ENCODE measurements around the gene PRDX6. TPM values are rescaled to one million over a fixed set of nuclear protein-coding genes. Genes with fewer than 3 reads are reported as not detected.

Gene PRDX6
- total RNA-seq, 1 donor from 2014 or later, result 155 TPM

GRCh38 chr1:173444757-173445156 lies 32.4 kb upstream of the PRDX6 start:
- Mint-ChIP-seq H3K4me3 (ENCODE audit: unreplicated experiment) (no peak overlapping the region), H3K36me3 (ENCODE audit: low read depth) (peaks cover 13% of the 10 kb centered on the region), H3K27me3 (ENCODE audit: low read depth) (no peaks in the 10 kb centered on the region), H3K27ac (ENCODE audit: unreplicated experiment) (no peak overlapping the region), H3K4me1 (ENCODE audit: low read depth) (peaks cover 7% of the 10 kb centered on the region), H3K9me3 (ENCODE audit: low read depth) (peaks cover 13% of the 10 kb centered on the region)
- DNase-seq (ENCODE audit: low spot score), result no peak
- TF ChIP-seq CTCF (IDR thresholded peaks at IDR 0.05), result no peak

- peaks cover 13% of the 10 kb centered on the region for H3K36me3 Mint-ChIP-seq (ENCODE audit: low read depth)
- no peak for DNase-seq (ENCODE audit: low spot score)
- H3K27ac Mint-ChIP-seq (ENCODE audit: unreplicated experiment), result no peak overlapping the region
- peaks cover 13% of the 10 kb centered on the region for H3K9me3 Mint-ChIP-seq (ENCODE audit: low read depth)
- H3K4me3 Mint-ChIP-seq (ENCODE audit: unreplicated experiment), result no peak overlapping the region
- peaks cover 7% of the 10 kb centered on the region for H3K4me1 Mint-ChIP-seq (ENCODE audit: low read depth)
- no peaks in the 10 kb centered on the region for H3K27me3 Mint-ChIP-seq (ENCODE audit: low read depth)
- no peak for TF ChIP-seq CTCF (IDR thresholded peaks at IDR 0.05)
Observed at GRCh38 chr1:173445164-173445563, 32.0 kb upstream of the PRDX6 start.

GRCh38 chr1:173445656-173446055 lies 31.5 kb upstream of the PRDX6 start:
- Mint-ChIP-seq H3K27ac (ENCODE audit: unreplicated experiment) (no peak overlapping the region), H3K9me3 (ENCODE audit: low read depth) (peaks cover 13% of the 10 kb centered on the region), H3K36me3 (ENCODE audit: low read depth) (peaks cover 13% of the 10 kb centered on the region), H3K4me3 (ENCODE audit: unreplicated experiment) (no peak overlapping the region), H3K4me1 (ENCODE audit: low read depth) (peaks cover 7% of the 10 kb centered on the region), H3K27me3 (ENCODE audit: low read depth) (no peaks in the 10 kb centered on the region)
- DNase-seq (ENCODE audit: low spot score), result no peak
- no peak for TF ChIP-seq CTCF (IDR thresholded peaks at IDR 0.05)

- TF ChIP-seq CTCF (IDR thresholded peaks at IDR 0.05), result no peak
- Mint-ChIP-seq H3K27me3 (ENCODE audit: low read depth) (no peaks in the 10 kb centered on the region), H3K4me3 (ENCODE audit: unreplicated experiment) (no peak overlapping the region), H3K9me3 (ENCODE audit: low read depth) (peaks cover 13% of the 10 kb centered on the region), H3K27ac (ENCODE audit: unreplicated experiment) (no peak overlapping the region), H3K4me1 (ENCODE audit: low read depth) (peaks cover 7% of the 10 kb centered on the region), H3K36me3 (ENCODE audit: low read depth) (peaks cover 13% of the 10 kb centered on the region)
- no peak for DNase-seq (ENCODE audit: low spot score)
Observed at GRCh38 chr1:173447224-173447623, 29.9 kb upstream of the PRDX6 start.

- Mint-ChIP-seq H3K27ac (ENCODE audit: unreplicated experiment) (no peak overlapping the region), H3K27me3 (ENCODE audit: low read depth) (no peaks in the 10 kb centered on the region), H3K9me3 (ENCODE audit: low read depth) (peaks cover 13% of the 10 kb centered on the region), H3K36me3 (ENCODE audit: low read depth) (peaks cover 13% of the 10 kb centered on the region), H3K4me3 (ENCODE audit: unreplicated experiment) (no peak overlapping the region), H3K4me1 (ENCODE audit: low read depth) (peaks cover 5% of the 10 kb centered on the region)
- DNase-seq (ENCODE audit: low spot score), result no peak
- TF ChIP-seq CTCF (IDR thresholded peaks at IDR 0.05), result no peak
Observed at GRCh38 chr1:173448945-173449344, 28.2 kb upstream of the PRDX6 start.

Measured in chondrocyte (in vitro differentiated cells).